Adrenal gland (tissue), 5 donors: ENCODE data around the gene KLHL29.

Experiments used
- CTCF ChIP-seq, 6 experiments: fragments of 450-650 bp in 4 of 6; fragments of 200-600 bp in 2 of 6; sonication (generic) in 1 of 6; IDR thresholded peaks; 1 replicate in 5 of 6; 2 replicates in 1 of 6; pipeline versions ENCODE4 v1.5.1 to v1.8.0; 2016 to 2021; ENCODE audit warnings: antibody characterized with exemption in 6 of 6, mild to moderate bottlenecking in 2 of 6, moderate library complexity in 1 of 6
- POLR2A ChIP-seq, 2 donors: fragments of 450-650 bp; IDR thresholded peaks; one replicate each; pipeline ENCODE4 v1.6.1; 2017; ENCODE audit warnings: antibody characterized with exemption in 2 of 2, mild to moderate bottlenecking in 2 of 2, moderate library complexity in 1 of 2
- donor health status: DM: no; HTN: no; CAD: no.

DNA sequence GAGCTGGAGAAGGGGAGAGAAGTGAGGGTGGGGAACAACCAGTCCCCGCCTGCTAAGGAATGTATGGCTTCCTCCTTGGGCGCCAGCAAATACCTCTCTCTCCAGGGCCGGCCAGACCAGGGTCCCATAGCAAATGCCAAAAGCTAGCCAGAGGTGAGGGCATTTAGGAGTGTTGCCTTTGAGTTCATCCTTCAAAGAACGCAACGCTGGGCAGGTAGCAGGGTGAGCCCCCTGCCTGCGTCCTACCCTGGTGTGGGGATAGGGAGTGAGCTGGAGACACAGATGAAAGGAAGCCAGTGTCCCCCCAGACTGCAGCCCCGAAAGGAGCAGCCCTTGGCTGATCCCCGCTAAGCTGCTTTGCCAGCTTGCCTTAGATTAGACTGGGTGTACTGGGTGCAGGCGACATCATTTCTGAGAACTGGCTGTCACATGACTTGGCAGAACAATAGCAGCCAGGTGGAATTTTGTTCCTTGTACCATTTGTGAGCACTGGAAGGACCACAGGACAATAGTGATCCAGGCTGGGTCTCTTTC is 40.4 kb downstream of the KLHL29 start:
- TF ChIP-seq CTCF (IDR thresholded peaks at IDR 0.05) (no peak), POLR2A (IDR thresholded peaks at IDR 0.05) (no peak)
